Gastroesophageal sphincter (tissue), 3 donors: ENCODE data around the gene ZNF337.
"Not testable (repeated sequence)": the region's sequence is repeated elsewhere in the genome, so short reads cannot be mapped to it uniquely, and the experiment has no call there.

ENCODE experiments used
- CTCF ChIP-seq, 4 experiments: fragments of 200-600 bp in 2 of 4; fragments of 450-650 bp in 2 of 4; sonication (generic) in 1 of 4; IDR thresholded peaks; one replicate each; pipeline ENCODE4 v1.5.1; 2017 to 2019; ENCODE audit warnings: antibody characterized with exemption in 4 of 4, mild to moderate bottlenecking in 2 of 4, moderate library complexity in 2 of 4
- POLR2A ChIP-seq, 2 donors: fragments of 450-650 bp; IDR thresholded peaks; one replicate each; pipeline ENCODE4 v1.6.1; 2017; ENCODE audit warnings: antibody characterized with exemption in 2 of 2, mild to moderate bottlenecking in 2 of 2, moderate library complexity in 1 of 2
- POLR2AphosphoS5 ChIP-seq: sonication (generic); formaldehyde crosslinking; IDR thresholded peaks from one replicate; pipeline ENCODE4 v1.6.1; 2017; ENCODE audit warnings: antibody characterized with exemption

- not testable (repeated sequence) for TF ChIP-seq CTCF (IDR thresholded peaks at IDR 0.05); POLR2A (IDR thresholded peaks at IDR 0.05); POLR2AphosphoS5
Observed at GRCh38 chr20:25683826-25684225, 12.8 kb downstream of the ZNF337 start.
